ENCODE results near the gene PANK2.
A peak's percentile ranks its signal among the peaks of the same experiment; 100 is the strongest.

The PANK2 gene

DNA sequence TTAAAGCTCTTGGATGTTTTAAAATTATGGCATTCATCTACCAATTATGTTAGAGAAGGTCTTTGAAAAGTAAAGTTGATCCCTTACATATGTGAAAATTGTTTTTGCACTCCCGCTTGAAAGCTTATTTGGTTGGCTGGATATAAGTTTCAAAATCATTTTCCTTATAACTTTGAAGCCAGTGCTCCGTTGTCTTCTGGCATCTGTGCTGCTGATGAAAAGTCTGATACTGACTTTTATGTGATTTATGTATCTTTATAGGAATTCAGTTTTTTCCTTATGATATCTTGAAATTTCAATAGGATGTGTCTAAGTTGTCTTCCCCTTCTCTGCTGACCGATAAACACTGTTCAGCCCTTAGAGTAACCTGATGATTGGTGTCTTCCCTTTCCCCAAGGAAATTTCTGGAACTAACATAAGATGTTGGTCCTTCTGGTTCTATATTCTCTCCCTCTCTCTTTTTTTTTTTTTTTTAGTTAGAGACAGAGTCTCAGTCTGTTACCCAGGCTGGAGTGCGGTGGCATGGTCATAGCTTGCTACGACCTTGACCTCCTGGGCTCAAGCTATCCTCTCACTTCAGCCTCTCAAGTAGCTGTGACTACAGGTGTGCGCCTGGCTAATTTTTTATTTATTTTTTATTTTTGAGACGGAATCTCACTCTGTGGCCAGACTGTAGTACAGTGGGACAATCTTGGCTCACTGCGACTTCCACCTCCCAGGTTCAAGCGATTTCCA lies 12.7 kb downstream of the PANK2 start:
- DNase-seq: no peak

DNA sequence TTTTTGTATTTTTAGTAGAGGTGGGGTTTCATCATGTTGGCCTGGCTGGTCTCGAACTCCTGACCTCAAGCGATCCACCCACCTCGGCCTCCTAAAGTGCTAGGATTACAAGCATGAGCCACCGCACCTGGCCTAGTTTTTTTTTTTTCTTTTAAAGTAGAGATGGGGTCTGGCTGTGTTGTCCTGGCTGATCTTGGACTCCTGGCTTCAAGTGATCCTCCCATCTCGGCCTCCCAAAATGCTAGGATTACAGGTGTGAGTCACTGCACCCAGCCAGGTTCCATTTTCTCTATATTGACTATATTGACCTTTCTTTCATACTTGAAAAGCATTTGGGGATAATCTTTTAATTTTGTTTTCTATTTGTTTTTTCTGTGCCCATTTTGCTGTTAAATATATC lies 13.3 kb downstream of the PANK2 start:
- DNase-seq: no peak

DNA sequence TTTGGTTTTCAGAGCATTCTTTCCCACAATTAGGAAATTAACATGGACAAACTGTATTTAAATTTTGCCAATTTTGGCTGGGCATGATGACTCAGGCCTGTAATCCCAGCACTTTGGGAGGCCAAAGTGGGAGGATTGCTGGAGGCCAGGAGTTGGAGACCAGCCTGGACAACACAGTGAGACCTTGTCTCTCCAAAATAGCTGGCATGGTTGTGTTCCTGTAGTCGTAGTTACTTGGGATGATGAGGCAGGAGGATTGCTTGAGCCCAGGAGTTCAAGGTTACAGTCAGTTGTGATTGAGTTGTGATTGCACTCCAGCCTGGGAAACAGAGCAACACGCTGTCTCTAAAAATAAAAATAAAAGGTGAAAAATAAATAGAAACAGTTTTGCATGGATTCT lies 15.0 kb downstream of the PANK2 start:
- no peak for DNase-seq

DNA sequence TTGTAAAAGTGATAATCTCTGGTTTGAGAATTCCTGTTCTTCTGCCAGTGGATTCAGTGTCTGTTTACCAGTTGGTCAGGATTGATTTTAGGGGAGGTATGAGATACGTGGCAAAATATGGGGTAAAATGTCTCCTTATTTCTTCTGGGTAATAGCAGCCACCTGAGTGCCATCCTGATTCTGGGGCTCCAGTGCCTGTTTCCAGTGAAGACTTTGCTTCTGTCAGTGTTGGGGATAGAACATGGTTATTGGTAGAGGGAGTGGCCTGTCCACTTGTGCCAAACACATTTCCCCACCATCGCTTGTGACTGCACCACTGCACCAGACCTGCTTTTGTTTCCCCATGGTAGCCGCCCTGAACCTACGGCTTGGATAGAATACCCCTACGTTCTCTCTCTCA lies 15.7 kb downstream of the PANK2 start:
- DNase-seq: no peak

DNA sequence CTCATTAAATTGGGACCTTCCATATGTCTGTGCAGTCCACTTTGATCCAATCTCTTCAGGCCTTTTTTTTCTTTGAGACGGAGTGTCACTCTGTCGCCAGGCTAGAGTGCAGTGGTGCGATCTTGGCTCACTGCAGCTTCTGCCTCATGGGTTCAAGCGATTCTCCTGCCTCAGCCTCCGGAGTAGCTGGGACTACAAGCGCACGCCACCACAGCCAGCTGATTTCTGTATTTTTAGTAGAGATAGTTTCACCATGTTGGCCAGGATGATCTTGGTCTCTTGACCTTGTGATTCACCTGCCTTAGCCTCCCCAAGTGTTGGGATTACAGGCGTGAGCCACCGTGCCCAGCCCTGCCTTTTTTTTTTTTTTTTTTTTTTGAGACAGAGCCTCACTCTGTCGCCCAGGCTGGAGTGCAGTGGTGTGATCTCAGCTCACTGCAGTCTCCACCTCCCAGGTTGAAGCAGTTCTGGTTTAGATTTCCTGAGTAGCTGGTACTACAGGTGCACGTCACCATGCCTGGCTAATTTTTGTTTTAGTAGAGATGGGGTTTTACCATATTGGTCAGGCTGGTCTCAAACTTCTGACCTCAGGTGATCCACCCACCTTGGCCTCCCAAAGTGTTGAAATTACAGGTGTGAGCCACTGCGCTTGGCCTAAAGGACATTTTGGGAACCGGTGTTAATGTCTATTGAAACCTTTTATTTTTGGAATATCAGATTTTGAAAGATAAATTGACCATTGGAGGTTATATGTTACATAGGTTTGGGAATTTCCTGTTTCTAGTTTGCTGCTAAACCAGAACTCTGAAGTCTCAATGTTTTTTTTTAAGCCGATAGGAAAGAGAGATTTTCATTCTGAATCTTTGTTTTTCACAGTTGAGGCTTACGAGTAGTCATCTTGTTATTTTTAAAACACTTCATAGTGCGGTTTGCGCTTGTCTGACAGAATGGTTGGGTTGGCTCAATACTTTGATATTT lies 17.8 kb downstream of the PANK2 start:
- peak; percentile 33 for DNase-seq

DNA sequence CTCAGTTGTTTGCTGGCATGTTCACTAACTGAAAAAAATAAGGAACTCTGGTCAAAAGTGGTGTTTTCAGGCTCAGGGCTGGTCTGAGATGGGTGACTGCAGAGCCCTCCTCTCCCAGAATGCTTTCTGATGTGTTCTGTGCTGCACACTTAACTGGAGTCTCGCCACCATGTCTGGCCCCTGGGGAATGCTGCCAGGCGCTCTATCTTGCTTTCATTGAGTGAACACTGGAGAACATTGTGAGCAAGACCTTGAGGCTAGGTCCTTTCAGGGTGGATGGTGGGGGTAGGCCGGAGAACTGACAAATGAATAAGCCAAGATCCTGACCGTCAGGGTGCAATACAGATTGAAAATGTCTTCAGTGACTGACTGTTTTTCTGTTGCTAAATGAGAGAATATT lies 19.5 kb downstream of the PANK2 start:
- DNase-seq: no peak

DNA sequence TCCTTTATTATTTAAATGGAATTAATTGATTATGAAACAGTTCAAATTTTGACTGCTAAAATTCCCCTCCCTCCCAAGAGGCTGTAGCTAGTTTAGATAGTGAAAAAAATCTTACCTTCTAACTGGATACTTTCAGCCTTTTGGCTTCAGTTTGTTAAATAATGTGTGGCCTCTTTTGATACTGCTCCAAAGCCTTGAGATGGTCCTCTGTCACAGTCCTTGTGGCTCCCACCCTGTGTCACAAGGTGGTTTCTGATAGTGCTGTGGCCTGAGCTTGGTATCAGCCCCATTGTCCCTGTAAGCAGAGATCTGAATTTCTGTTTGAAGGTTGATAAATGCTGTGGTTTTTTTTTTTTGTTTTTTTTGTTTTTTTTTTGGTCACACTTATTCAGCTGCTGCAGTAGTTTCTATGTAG lies 20.8 kb downstream of the PANK2 start:
- DNase-seq: no peak

DNA sequence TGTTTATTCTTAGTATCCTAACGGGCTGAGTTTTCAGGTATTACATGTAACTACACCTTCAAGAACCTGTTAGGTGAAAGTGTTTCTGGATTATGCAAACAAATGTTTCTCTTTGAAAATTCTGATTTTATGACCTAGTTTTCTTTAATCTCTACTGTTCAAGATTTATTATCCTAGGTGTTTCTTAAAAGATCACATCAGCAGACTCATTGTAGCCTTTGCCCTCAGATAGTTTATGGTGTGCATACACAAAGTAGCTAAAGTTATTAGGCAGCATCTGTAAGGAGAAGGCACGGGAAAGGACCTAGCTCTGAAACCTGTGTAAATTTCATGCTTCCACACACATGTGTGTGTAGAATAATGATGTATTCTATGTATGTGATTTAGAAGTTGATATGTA lies 21.7 kb downstream of the PANK2 start:
- no peak for DNase-seq

DNA sequence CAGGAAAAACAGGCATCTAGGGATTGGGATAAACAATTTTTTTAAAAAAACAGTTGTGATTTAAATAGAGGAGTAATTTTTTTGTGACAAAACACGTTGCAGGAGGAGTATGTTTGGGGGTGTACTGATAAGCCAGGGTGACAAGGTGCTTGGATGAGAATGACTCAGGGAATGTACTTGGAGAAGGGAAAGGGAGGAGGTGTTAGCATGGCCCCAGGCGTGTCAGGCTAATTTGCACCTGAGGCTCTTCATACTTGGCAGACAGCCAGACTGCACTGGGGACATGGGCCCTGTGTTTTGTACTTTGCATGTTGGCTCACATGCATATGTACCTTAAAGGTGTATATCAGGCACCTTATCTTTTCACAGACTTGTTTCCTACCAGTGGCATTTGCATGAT lies 22.8 kb downstream of the PANK2 start:
- no peak for DNase-seq

DNA sequence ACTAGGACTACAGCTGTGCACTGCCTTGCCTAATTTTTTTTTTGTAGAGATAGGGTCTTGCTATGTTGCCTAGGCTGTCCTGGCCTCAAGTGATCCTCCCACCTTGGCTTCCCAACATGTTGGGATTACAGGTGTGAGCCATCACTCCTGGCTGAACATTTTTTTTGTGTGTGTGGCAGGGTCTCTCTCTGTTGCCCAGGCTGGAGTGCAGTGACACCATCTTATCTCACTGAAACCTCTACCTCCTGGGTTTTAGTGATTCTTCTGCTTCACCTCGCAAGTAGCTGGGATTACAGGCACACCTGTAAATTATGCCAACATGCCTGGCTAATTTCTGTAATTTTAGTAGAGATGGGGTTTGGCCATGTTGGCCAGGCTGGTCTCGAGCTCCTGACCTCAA lies 25.3 kb downstream of the PANK2 start:
- DNase-seq: no peak

DNA sequence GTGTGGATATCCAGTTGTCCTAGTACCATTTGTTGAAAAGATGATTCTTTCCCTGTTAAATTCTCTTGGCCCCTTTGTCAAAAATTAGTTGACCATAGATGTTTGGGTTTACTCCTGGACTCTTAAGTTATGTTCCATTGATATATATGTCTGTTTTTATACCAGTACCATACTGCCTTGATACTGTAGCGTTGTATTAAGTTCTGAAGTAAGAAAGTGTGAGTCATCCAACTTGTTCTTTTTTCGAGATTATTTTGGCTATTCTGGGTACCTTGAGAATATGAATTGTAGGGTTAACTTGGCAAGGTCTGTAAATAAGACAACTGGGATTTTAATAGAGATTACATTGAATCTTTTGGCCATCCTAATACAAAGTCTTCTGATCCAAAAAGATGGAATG lies 26.5 kb downstream of the PANK2 start:
- no peak for DNase-seq

DNA sequence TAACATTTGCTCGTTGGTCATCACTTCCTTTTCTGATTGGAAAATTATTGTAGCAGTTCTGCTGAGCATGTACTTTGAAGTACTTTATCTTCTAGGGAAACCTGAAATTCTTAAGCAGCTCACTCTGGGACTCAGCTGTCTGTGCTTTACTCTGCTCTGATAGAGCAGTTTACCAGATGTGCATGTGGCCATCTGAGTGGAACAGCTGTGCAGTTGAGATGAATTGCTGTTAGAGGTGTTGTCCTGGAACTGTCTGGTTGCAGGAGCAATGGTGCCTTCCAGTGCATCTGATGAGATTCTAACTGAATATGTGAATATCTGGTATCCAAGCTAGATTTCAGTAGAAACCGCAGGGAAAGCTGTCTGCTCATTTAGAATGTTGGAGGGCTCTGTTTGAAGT lies 27.2 kb downstream of the PANK2 start:
- no peak for DNase-seq

DNA sequence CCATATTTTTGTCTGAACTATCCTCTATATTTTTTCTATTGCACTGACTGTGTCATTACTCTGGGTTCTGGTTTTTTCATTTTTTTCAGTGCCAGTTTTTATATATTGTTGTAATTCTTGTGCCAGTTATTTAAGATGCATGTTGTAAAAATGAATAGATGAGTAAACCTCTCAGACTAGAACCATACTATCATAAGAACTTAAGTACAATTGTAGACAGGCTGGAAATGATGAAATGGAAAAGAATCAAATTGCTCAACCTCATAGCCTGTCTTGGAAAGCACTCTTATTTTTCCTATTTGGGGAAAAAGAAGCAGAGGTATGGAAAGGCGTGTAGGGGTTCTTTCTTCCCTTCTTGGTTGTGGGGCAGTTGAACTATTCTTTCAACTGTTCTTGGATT lies 30.2 kb downstream of the PANK2 start:
- no peak for DNase-seq

DNA sequence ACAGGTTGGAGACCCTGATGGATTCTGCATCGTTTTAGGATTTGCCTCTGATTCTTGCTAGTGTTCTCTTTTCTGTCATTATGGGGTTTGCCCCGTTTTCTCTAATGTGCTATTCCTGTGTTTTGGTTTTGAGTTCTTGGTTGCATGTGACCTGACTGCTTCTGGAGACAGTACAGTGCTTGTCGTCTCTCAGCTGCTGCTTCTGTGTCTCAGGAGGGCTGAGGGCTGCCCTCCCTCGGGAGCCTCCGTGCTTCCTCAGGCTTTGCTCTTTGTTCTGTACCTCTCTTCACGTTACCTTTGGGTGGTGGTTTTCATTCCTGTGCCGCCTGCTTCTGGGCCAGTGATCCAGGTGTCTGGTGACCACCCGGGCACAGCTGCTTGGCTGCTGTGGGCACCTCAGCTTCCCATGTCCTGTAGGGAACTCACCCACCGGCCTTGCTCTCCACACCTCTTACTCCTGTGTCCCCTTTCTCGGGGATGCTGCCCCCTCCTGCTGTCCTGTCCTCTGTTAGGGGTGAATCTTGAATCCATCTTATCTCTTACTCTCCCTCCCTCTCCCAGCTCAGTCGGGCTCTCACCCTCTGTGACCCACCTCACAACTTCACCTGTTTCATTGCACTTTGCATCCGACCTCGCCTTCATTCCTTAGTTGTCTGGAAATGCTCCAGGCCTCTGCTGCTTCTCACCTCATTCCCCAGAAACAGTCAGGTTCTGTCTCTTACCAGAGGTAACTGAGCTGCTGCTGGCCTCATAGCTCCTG lies 33.2 kb downstream of the PANK2 start:
- no peak for DNase-seq

DNA sequence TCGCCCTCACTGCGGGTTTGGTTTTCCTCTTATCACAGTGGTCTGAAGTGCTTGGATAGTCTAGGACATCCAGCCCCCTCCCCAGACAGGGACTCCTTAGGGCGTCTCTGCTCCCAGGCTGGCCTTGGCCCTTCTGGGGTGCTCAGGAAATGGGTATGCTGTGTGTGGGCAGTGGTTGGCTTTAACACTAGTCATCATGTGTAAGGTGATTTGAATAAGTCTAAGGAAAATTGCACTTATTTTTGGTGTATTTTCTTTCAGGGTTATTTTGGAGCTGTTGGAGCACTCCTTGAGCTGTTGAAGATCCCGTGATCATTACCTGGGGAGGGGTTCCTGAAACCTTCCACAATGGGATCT lies 33.8 kb downstream of the PANK2 start:
- DNase-seq: no peak

DNA sequence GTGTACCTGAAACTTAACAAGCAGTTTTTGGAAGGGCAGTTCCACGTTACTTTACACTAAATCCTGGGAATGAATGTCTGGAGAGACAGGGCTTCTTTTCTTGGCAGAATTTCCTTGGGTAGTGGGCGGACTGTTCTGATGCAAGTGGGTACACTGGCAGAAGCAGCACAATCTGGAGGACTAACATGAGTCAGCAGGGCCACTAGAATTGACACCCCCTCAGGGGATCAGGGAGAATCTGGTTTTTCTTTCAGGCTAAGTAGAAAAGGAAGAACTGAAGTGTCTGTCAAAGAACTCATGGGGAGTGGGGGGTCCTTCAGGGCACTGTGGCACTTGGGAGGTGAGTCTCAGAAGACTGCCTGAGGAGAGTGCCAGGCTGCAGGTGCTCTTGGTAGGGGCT lies 34.6 kb downstream of the PANK2 start:
- no peak for DNase-seq

DNA sequence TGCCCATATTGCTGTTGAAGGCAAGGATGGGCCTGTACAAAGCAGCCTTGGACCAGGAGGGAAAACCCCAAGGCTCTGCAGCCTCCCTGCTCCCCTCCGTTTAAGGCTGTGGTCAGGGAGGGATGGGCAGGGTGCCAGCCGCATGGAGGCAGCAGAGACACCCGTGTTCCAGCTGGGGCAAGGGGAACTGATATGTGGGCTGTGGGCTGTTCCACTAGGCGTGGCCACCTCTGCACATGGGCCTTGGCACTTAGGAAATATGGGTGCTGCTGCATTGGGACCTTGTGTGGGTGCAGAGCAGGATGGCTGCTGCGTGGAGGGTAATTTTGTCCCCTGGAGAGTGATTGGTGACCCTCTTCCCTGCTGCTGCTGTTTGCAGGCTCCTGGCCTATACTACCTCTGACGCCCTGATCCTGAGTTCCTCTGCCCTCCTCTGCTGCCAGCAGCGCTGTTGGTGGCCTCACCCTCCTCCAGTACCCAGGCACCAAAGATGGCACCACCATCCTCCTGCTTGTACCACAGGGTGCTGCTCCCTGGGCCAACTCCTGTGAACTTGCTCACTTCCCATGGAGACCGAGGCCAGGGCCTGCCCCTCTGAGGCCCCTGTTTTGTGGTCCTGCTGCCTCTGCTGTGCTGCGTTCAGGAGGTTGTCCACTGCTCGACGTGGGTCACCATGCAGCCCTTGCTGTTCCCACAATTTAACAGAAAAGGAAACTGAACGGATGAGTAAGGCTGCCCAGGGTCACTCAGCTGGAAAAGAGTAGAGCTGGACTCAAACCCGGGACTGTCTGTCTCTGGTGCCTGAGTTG lies 35.3 kb downstream of the PANK2 start:
- DNase-seq: no peak

DNA sequence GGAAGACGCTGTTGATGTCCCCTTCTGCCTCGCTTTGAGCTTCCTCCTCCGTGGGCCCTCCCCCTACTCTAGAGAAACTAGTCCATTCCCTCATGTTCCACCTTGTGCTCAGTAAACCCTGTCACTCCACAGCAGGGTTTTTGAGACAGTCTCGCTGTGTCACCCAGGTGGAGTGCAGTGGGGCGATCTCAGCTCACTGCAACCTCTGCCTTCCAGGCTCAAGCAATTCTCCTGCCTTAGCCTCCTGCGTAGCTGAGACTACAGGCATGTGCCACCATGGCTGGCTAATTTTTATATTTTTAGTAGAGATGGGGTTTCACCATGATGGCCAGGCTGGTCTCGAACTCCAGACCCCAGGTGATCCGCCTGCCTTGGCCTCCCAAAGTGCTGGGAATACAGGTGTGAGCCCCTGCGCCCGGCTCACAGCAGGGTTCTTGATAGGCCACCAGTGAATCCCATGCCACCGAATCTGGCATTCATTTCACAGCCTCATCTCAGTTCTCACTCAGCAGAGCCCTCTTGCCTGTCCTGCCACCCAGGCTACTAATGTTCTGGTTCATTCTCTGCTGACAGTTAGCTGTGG lies 36.0 kb downstream of the PANK2 start:
- DNase-seq: no peak

DNA sequence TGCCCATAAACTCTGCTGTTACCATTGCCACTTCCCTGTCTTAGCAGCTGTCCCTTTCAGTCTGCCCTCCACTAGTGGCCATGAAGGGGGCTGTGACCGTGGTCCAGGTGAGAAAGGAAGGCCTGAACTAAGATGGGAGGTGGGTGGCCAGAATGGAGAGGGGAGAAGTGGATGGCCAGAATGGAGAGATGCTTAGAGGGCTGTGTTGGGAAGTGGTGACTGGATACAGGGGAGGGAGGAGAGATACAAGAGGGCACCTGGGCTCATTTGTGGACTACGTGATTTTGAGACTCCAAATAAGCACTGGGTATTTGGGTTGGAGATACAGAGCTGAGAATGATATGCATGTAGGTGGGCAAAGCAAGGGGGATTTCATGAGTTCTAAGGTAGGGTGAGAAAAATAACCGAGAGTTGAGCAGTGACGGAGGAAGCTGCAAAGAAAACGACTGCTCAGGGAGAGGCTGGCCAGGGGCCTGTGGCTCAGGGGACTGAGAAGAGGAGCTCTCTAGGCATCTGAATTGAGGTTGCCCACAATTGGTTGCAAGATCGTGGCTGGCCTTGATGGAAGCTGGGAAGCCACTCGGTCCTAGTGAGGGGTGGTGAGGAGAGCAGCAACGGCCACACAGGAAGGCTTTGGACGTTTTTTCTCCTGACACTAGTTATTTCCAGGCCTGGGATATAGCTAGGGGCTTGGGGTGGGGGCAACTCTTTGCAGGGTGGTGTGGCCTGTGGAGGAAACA lies 36.9 kb downstream of the PANK2 start:
- DNase-seq: no peak

DNA sequence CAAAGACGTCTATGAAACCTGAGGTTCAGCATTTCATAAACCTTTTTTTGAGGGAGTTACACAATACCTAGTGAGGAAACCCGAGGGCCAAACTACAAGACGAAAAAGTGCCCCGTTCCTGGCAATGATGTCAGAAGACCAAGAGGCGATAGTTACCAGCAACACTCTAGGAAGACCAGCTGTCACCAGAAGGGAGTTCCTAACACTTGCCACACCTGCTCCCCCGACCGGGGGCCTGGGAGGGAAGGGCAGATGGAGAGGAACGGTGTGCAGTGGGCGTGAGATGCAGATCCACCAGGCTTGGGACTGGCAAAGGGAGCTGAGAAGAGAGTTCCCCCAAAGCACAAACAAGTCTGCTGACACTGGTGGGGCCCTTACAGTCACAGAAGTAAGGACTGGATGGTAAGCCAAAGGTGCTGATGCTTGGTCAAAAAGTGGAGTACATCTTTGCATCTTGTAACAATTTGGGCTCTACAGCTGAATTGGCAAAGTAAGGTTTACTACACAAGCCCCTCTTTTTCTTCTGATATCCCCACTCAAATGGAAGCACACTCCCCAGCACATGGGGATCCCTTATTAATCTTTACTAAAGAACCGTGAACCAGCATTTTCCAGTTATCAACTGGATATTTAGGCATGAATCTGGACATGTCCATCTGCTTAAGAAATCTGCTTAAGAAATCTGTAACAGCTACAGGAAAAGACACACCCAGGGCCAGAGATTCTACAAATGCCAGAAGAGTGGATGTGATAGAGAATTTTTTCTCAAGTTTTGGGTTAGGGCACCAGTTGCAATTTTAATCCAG lies 38.5 kb downstream of the PANK2 start:
- no peak for DNase-seq

DNA sequence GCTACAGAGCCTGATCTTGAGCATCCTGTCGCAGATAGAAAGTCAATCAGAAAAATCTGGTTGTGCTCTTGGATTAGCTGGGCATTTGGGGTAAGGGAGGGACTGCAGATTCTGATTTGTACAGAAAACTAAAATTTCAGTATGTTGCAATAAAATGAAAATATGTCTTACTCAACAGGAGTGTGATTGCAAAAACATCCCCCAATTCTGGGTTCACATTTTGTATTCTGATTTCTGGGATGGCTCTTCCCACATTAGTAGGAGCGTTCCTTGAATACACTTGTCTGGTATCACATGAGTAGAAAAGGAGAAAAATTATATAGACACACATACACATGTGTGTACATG lies 40.5 kb downstream of the PANK2 start:
- DNase-seq: no peak

All from activated effector memory CD4-positive, alpha-beta T cell treated with Interleukin-2 at 50 U/mL for 16 hours (primary cell).